Measurements from ENCODE around the gene TMTC1. TPM values are rescaled to one million over a fixed set of nuclear protein-coding genes. Genes with fewer than 3 reads are reported as not detected.

TMTC1 gene
- total RNA-seq, 1 donor from 2014 or later: 24.8 TPM

GRCh38 chr12:29665107-29665506, 118.6 kb downstream of the TMTC1 start:
- Histone ChIP-seq H3K27me3 (ENCODE audit: low read depth) (no peaks in the 10 kb centered on the region), H3K4me1 (no peaks in the 10 kb centered on the region), H3K4me3 (no peak overlapping the region), H3K9me3 (no peaks in the 10 kb centered on the region), H3K27ac (no peak overlapping the region), H3K36me3 (no peaks in the 10 kb centered on the region)
- DNase-seq: no peak
- intact Hi-C loops (cut with DNase I): no loop called here
- TF ChIP-seq CTCF (IDR thresholded peaks at IDR 0.05): no peak
- no peak for ATAC-seq

- H3K4me3 ChIP-seq: no peak overlapping the region
- no peaks in the 10 kb centered on the region for H3K4me1 ChIP-seq
- H3K27me3 ChIP-seq (ENCODE audit: low read depth): no peaks in the 10 kb centered on the region
- intact Hi-C loops (cut with DNase I): no loop called here
- TF ChIP-seq CTCF (IDR thresholded peaks at IDR 0.05): no peak
- ATAC-seq (no peak), DNase-seq (no peak)
- no peak overlapping the region for H3K27ac ChIP-seq
- H3K36me3 ChIP-seq: no peaks in the 10 kb centered on the region
- no peaks in the 10 kb centered on the region for H3K9me3 ChIP-seq
These were observed 120.9 kb downstream of the TMTC1 start for GRCh38 chr12:29662734-29663323.

DNA sequence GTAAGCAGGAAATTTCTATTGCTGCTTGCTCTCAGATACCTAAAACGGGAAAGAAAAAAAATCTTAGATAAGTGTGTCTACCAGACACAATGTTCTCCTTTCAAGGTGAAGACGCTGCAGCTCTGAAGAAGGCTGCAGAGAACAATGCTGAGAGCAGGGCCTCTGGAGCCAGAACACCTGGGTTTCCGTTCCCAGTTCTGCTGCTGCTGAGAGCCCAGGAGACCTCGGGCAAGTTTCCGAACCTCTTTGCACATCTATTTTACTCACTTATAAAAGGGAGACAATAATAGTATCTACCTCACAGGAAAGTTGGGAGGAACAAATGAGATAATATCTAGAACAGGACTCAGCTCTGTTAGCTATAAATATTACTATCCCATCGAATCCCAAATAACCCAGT, 122.9 kb downstream of the TMTC1 start:
- Histone ChIP-seq H3K27me3 (ENCODE audit: low read depth) (no peaks in the 10 kb centered on the region), H3K4me3 (no peak overlapping the region), H3K27ac (no peak overlapping the region), H3K4me1 (no peaks in the 10 kb centered on the region), H3K9me3 (no peaks in the 10 kb centered on the region), H3K36me3 (no peaks in the 10 kb centered on the region)
- DNase-seq (no peak), ATAC-seq (no peak)
- no peak for TF ChIP-seq CTCF (IDR thresholded peaks at IDR 0.05)
- intact Hi-C loops (cut with DNase I): no loop called here

DNA sequence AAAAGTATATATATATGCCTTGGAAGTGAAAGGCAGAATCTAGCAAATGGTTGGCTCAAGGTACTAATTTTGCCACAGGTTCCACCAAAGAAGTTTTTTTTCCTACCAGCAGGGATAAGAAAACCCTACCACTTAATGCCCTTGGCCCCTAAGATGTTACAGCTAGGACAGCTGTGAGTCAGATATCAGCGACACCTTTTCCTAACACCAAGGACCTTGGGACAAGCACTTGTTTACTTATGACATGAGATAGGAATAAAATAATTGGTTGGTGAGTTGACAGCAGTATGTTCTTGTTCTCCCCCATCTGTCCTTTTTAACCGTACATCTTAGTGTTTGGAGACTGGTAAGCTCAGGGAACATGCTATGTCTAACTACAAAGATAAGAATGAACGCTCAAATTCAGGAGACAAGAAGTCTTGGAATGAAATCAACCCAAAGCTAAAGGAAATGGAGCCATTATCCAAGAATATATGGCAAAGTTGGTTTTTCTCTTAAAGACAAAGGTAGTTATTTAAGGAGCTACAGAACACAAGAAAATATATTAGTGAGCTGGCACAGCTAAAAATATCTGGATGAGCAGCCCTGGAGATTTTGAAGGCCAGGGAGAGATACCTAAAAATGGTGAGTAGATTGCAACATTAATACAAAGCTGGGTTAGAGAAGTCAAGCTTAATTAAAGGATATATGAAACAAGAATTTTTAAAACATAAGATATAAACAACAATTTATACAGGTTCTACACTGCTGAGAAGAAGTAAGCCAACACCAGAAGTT, 126.8 kb downstream of the TMTC1 start:
- intact Hi-C loops (cut with DNase I): no loop called here
- no peak for ATAC-seq
- TF ChIP-seq CTCF (IDR thresholded peaks at IDR 0.05): no peak
- Histone ChIP-seq H3K27me3 (ENCODE audit: low read depth) (no peaks in the 10 kb centered on the region), H3K9me3 (no peaks in the 10 kb centered on the region), H3K27ac (no peak overlapping the region), H3K36me3 (no peaks in the 10 kb centered on the region), H3K4me1 (no peaks in the 10 kb centered on the region), H3K4me3 (no peak overlapping the region)
- DNase-seq: no peak

DNA sequence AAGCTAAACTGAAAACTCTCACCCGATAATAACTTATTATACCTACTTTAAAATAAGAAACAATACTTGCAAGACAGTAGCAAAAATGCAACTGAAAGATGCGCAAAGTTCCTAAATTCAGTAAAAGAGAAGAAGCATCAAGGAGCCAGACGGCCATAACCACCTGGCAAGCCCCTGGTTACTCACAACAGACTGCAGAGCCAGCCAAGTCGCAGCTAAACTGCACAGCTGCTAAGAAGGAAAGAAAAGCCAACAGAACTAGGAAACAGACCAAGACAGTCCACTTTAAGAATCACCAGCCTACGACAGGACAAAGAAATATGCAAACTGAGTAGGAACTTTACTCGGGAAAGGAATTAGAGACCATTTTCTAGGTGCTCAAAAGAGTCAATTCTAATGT, 127.9 kb downstream of the TMTC1 start:
- Histone ChIP-seq H3K9me3 (no peaks in the 10 kb centered on the region), H3K4me1 (no peaks in the 10 kb centered on the region), H3K36me3 (no peaks in the 10 kb centered on the region), H3K27me3 (ENCODE audit: low read depth) (no peaks in the 10 kb centered on the region), H3K4me3 (no peak overlapping the region), H3K27ac (no peak overlapping the region)
- intact Hi-C loops (cut with DNase I): no loop called here
- DNase-seq: no peak
- TF ChIP-seq CTCF (IDR thresholded peaks at IDR 0.05): no peak
- ATAC-seq: no peak

All from lower lobe of right lung (tissue), 2 donors.